Activated CD8-positive, alpha-beta T cell treated with anti-CD3 and anti-CD28 coated beads, Interleukin-2, amount 10 ng/mL, durations not matched to agents 7 days and 5 days (primary cell): ENCODE measurements around the gene FAM110A. TPM values are rescaled to one million over a fixed set of nuclear protein-coding genes. Genes with fewer than 3 reads are reported as not detected.
A peak's percentile ranks its signal among the peaks of the same experiment; 100 is the strongest.

Experiments used
- ATAC-seq: fragments of 150-1000 bp; cut with Tn5 transposase; one replicate; pipeline ENCODE4 v1.10.0; 2021; ENCODE audit warnings: moderate library complexity
- CTCF ChIA-PET: fragments of 350-600 bp; sonication (Branson Sonifier 250); formaldehyde crosslinking; loops from one replicate; lab custom pipeline; 2021; ENCODE audit warnings: antibody characterized with exemption; lab: Charles Lee
- POLR2A ChIA-PET: fragments of 350-600 bp; sonication (Branson Sonifier 250); formaldehyde crosslinking; loops from one replicate; lab custom pipeline; 2021; ENCODE audit warnings: antibody characterized with exemption; lab: Charles Lee
- DNase-seq: peaks from one replicate; pipeline ENCODE4 v3.0.0-alpha.2; 2020
- H3K27ac Mint-ChIP-seq: one replicate; pipeline ENCODE4 v1.8.0; 2021; ENCODE audit warnings: mild to moderate bottlenecking, mixed read lengths
- H3K27me3 Mint-ChIP-seq: one replicate; pipeline ENCODE4 v1.8.0; 2021; ENCODE audit warnings: low read depth, mixed read lengths
- H3K36me3 Mint-ChIP-seq: one replicate; pipeline ENCODE4 v1.8.0; 2021; ENCODE audit warnings: low read depth, mixed read lengths
- H3K4me1 Mint-ChIP-seq: one replicate; pipeline ENCODE4 v1.8.0; 2021; ENCODE audit warnings: low read depth, mixed read lengths
- H3K4me3 Mint-ChIP-seq: one replicate; pipeline ENCODE4 v1.8.0; 2021; ENCODE audit warnings: mild to moderate bottlenecking, mixed read lengths
- H3K9me3 Mint-ChIP-seq: one replicate; pipeline ENCODE4 v1.8.0; 2022; ENCODE audit warnings: mixed read lengths; ENCODE audit not compliant: insufficient read depth
- total RNA-seq, 2 experiments: library from RNA; stranded (reverse); gene quantifications; one replicate each; pipeline ENCODE4 v1.2.3, GENCODE V29; 2021

FAM110A gene
- total RNA-seq, 2 experiments from 2014 or later = 35.9 to 36.3 TPM

DNA sequence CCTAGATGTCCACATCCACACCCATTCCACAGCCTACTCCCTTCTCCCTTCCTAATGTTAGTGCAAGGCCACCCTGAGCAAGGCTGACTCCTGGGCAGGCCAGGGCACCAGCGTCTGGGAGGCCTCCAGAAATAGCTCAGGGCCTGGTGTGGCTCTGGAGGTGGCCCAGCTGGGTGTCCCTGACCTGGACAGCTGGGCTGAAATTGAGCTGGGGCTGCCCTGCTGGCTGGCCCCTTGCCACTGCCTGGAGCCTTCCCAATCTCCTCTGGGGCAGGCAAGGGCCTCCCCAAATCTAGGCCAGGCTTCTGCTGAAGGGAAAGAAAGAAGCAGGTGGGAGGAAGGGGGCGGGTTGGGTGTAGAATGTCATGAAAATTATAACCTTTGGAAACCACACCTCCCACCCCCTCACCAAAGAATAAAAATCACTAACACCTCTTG is 2.1 kb downstream of the FAM110A start:
- ATAC-seq = no peak
- H3K4me1 Mint-ChIP-seq = peaks cover 51% of the 10 kb centered on the region
- ChIA-PET POLR2A (interaction anchor here (0.8 to 1.0 kb wide), 2 partner anchors 8 to 11 kb away, joined by 3 read pairs; no protein-coding TSS in a partner anchor), CTCF (interaction anchor here (2.5 kb wide), 1 partner anchor 12 kb away, joined by 7 read pairs; no protein-coding TSS in a partner anchor)
- no peak for DNase-seq
- no peaks in the 10 kb centered on the region for H3K9me3 Mint-ChIP-seq
- H3K36me3 Mint-ChIP-seq = peaks cover 26% of the 10 kb centered on the region
- no peaks in the 10 kb centered on the region for H3K27me3 Mint-ChIP-seq
- H3K4me3 Mint-ChIP-seq = peak overlapping the region; percentile 94
- H3K27ac Mint-ChIP-seq = peak overlapping the region; percentile 66

DNA sequence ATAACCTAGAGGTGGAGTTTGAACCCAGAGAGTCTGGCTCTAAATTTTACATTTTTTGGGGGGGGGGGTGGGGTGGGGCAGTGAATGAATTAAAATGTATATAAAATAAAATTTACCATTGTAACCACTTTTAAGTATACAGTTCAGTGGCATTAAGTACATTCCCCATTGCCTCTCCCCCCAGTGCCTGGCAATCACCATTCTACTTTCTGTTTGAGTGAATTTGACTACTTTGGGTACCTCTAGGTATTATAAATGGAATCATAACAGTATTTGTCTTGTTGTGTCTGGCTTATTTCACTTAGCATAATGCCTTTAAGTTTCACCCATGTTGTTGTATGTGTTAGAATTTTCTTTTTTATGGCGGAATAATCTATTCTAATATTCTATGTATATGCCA is 2.7 kb downstream of the FAM110A start:
- H3K4me1 Mint-ChIP-seq = peaks cover 51% of the 10 kb centered on the region
- CTCF ChIA-PET = no interaction called here
- ATAC-seq (no peak), DNase-seq (no peak)
- POLR2A ChIA-PET = interaction anchor here (1.0 kb wide), 1 partner anchor 11 kb away, joined by 3 read pairs; no protein-coding TSS in a partner anchor
- peaks cover 27% of the 10 kb centered on the region for H3K36me3 Mint-ChIP-seq
- H3K27ac Mint-ChIP-seq = peak overlapping the region; percentile 49
- H3K27me3 Mint-ChIP-seq = no peaks in the 10 kb centered on the region
- no peaks in the 10 kb centered on the region for H3K9me3 Mint-ChIP-seq
- H3K4me3 Mint-ChIP-seq = no peak overlapping the region

DNA sequence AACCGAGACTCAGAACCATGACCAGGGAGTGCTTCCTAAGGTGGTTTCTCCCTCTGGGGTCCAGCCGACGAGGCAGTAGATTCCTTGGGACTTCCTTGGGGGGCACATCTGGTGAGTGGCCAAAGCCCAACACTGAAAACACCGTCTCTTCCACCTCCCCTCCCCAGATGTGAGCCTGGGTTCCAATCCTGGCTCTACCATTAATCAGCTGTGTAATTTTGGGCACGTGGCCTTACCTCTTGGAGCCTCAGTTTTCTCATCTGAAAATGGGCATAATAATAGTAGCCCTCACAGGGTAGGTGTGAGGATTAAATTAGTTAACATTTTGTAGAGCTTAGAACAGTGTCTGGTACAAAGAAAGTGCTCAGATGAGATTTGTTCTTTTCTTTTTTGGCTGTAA is 5.5 kb downstream of the FAM110A start:
- ATAC-seq (no peak), DNase-seq (no peak)
- H3K27ac Mint-ChIP-seq = no peak overlapping the region
- peaks cover 60% of the 10 kb centered on the region for H3K4me1 Mint-ChIP-seq
- ChIA-PET POLR2A (interaction anchor here (1.1 kb wide), 1 partner anchor 14 kb away, joined by 3 read pairs; no protein-coding TSS in a partner anchor), CTCF (interaction anchor here (1.0 to 1.5 kb wide), 3 partner anchors 15 to 48 kb away, joined by 3 read pairs; no protein-coding TSS in a partner anchor)
- no peaks in the 10 kb centered on the region for H3K27me3 Mint-ChIP-seq
- no peak overlapping the region for H3K4me3 Mint-ChIP-seq
- H3K9me3 Mint-ChIP-seq = no peaks in the 10 kb centered on the region
- peaks cover 30% of the 10 kb centered on the region for H3K36me3 Mint-ChIP-seq

DNA sequence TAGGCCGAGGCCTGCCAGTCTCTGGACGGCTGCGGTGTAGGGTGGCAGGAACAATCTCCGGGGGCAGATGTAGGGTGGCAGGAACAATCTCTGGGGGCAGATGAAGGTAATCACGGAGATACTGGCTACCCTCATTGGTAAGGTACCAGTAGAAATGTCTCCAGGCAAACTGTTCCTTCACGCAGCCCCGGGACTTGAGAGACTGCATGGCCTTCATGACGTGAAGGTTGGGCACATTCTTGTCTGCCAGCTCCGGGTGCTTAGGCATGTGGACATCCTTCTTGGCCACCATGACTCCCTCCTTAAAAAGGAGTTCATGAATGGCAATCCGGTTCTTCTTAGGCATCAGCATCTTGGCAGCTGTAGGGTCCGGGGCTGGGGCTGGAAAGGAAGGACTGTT is 6.1 kb downstream of the FAM110A start:
- no peak overlapping the region for H3K4me3 Mint-ChIP-seq
- DNase-seq (no peak), ATAC-seq (no peak)
- peaks cover 33% of the 10 kb centered on the region for H3K36me3 Mint-ChIP-seq
- ChIA-PET POLR2A (interaction anchor here (1.1 kb wide), 1 partner anchor 14 kb away, joined by 3 read pairs; no protein-coding TSS in a partner anchor), CTCF (interaction anchor here (1.0 kb wide), 1 partner anchor 48 kb away, joined by 3 read pairs; no protein-coding TSS in a partner anchor)
- no peaks in the 10 kb centered on the region for H3K27me3 Mint-ChIP-seq
- peaks cover 62% of the 10 kb centered on the region for H3K4me1 Mint-ChIP-seq
- H3K9me3 Mint-ChIP-seq = no peaks in the 10 kb centered on the region
- no peak overlapping the region for H3K27ac Mint-ChIP-seq

DNA sequence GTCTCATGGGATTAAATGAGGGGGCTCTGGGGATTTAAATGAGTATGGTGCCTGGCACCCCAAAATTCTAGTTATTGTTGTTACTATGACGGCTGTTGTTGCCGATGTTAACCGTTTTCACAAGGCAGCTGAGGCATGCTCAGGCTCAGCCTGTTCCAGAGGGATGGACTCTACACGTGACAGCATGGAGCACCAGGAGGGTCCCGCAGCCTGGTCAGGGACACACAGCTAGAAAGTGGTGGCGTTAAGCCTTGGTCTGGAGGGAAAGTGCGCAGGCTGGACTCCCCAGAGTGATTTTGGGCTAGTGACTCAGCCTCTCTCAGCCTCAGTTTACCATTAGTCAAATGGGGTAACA is 7.0 kb downstream of the FAM110A start:
- Mint-ChIP-seq H3K4me3 (peak overlapping the region; percentile 46), H3K27me3 (no peaks in the 10 kb centered on the region), H3K27ac (no peak overlapping the region), H3K4me1 (peaks cover 55% of the 10 kb centered on the region), H3K9me3 (no peaks in the 10 kb centered on the region), H3K36me3 (peaks cover 38% of the 10 kb centered on the region)
- ATAC-seq (no peak), DNase-seq (no peak)
- POLR2A ChIA-PET = no interaction called here
- CTCF ChIA-PET = no interaction called here

DNA sequence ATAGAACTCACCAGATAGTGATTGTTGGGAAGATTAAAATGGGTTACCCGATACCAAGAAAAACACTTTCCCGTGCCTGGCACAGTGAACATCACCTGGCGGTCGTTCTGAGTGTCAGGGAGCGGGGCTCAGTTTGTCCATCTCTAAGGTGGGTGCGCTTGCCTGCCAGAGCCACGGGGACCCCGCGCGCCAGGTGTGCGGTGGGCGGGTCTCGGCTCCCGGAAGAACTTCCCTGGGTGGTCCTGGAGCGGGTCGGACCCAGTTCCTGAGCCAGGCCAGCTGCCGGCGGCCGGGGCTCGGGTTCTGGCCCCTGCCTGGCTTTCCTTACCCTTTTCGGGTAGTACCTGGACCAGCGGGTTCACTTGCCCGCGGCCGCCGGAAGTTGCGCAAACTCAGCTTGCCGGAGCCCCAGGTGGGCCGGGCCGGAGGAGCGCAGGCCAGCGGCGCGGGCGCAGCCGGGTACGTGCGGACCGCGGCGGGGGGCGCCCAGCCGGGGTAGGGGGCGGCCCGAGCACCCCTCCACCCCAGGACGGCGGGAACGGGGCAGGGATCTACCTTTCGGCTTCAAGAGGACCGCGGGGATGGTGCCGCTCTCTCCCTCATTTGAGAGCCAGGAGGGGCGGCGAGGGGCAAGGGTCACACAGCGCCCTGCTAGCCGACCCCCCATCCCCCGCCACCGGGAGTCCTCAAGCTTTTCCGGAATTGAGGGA is 7.5 kb downstream of the FAM110A start:
- Mint-ChIP-seq H3K4me3 (peak overlapping the region; percentile 65), H3K9me3 (no peaks in the 10 kb centered on the region), H3K4me1 (peaks cover 52% of the 10 kb centered on the region), H3K36me3 (peaks cover 44% of the 10 kb centered on the region), H3K27ac (no peak overlapping the region), H3K27me3 (no peaks in the 10 kb centered on the region)
- ChIA-PET CTCF (no interaction called here), POLR2A (interaction anchor here (1.3 kb wide), 1 partner anchor 8 kb away, joined by 3 read pairs; the partner anchor contains the start of gene FAM110A)
- DNase-seq = peak; percentile 56
- ATAC-seq = no peak

DNA sequence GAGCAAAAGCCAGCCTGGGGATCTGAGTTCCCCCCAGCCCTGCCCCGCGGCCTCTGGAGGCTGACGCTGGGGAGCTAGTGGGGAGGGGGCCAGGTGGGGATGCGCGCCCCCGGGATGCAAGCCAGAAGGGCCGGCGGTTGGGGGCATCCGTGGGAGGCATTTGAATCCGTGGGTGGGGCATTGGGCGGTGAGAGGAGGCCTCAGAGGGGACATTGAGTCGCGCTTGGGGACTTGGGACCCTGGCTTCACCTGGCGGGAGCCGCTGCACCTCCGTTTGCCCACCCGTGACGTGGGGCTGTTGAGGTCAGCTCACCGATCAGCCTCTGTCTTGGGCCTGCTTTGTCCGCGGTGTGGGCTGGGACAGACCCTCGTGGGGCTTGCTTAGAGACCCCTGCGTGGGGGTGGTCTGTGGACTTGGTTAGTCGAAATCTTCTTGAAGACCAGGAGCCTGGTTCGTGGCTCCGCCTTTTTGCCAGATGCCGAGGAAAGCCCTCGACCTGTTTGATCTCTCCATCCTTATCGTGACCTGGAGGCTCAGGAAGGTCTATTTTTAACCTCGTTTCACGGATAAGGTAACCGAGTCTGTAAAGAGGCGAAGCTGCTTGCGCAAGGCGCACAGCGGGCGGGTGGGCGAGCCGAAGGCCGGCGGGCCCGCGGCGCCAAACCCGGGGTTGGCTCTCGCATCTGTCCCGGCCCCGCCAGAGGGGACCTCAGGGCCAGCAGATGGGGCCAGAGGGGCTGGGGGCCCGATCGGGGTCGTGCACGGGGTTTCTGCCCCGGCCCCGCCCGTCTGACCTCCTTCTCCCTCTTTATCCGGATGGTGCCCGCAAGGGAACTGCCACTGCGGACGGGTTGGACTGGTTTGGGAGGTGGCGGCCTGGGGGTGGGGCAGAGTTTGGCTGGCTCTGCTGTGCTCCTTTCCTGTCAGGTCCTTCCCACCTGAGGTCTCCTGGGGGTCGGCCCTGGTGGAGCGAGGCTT is 8.3 kb downstream of the FAM110A start:
- DNase-seq = no peak
- no peaks in the 10 kb centered on the region for H3K9me3 Mint-ChIP-seq
- peak overlapping the region; percentile 65 for H3K4me3 Mint-ChIP-seq
- CTCF ChIA-PET = interaction anchor here (0.6 kb wide), 1 partner anchor 8 kb away, joined by 3 read pairs; the partner anchor contains the start of gene FAM110A
- POLR2A ChIA-PET = interaction anchor here (1.3 kb wide), 1 partner anchor 9 kb away, joined by 3 read pairs; the partner anchor contains the start of gene FAM110A
- H3K36me3 Mint-ChIP-seq = peaks cover 44% of the 10 kb centered on the region
- peaks cover 53% of the 10 kb centered on the region for H3K4me1 Mint-ChIP-seq
- no peaks in the 10 kb centered on the region for H3K27me3 Mint-ChIP-seq
- no peak overlapping the region for H3K27ac Mint-ChIP-seq
- no peak for ATAC-seq

DNA sequence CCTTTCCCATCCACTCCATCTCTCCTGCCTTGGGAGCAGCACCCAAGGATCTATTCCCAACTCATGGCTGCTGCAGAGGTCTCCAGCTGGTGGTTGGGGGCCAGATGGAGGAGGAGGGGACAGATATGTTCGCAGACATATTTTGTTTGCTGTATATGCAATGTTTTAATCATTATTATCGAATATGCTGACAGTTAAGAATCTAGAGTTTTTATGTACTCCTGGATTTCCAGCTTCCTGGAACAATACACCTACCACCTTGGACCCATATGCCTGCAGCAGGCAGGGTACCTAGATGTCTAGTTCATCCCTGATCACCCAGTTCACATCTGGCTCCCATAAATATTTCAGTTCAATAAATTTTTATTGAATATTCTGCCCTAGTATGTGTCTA is 9.0 kb downstream of the FAM110A start:
- Mint-ChIP-seq H3K27ac (no peak overlapping the region), H3K36me3 (peaks cover 48% of the 10 kb centered on the region), H3K9me3 (no peaks in the 10 kb centered on the region), H3K4me1 (peaks cover 54% of the 10 kb centered on the region), H3K27me3 (no peaks in the 10 kb centered on the region), H3K4me3 (no peak overlapping the region)
- ChIA-PET POLR2A (interaction anchor here (1.3 to 6.0 kb wide), 2 partner anchors 9 kb away, joined by 3 to 46 read pairs; partner anchors contain the start of gene FAM110A), CTCF (interaction anchor here (0.6 to 1.8 kb wide), 3 partner anchors 9 to 10 kb away, joined by 3 to 5 read pairs (median 4); partner anchors contain the start of gene FAM110A)
- ATAC-seq (no peak), DNase-seq (no peak)

DNA sequence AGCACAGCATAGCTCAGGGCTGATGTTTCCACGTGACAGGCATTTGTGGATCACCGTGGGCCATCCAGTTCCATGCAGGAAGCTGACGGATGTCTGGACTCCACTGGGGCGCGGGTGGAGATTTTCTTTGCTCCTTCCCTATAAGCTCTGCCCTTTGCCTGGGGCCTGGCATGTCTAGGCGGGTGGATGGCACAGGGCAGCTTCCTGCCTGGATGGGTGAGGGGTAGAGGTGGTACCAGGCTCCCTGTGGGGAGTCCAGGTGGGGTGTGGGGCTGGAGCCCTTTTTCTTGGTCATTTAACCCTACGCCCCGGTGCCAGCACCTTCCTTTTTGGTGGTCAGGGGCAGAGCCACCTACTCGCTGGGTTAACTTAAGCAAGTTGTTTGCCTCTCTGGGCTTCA is 10.4 kb downstream of the FAM110A start:
- POLR2A ChIA-PET = interaction anchor here (0.7 to 6.0 kb wide), 4 partner anchors 9 to 431 kb away, joined by 3 to 46 read pairs (median 3); partner anchors contain the start of gene FAM110A
- DNase-seq (no peak), ATAC-seq (no peak)
- Mint-ChIP-seq H3K9me3 (no peaks in the 10 kb centered on the region), H3K36me3 (peaks cover 48% of the 10 kb centered on the region), H3K27ac (no peak overlapping the region), H3K4me1 (peaks cover 51% of the 10 kb centered on the region), H3K4me3 (peak overlapping the region; percentile 87), H3K27me3 (no peaks in the 10 kb centered on the region)
- CTCF ChIA-PET = interaction anchor here (1.0 to 1.8 kb wide), 3 partner anchors 11 to 26 kb away, joined by 3 to 5 read pairs (median 4); partner anchors contain the start of gene FAM110A

DNA sequence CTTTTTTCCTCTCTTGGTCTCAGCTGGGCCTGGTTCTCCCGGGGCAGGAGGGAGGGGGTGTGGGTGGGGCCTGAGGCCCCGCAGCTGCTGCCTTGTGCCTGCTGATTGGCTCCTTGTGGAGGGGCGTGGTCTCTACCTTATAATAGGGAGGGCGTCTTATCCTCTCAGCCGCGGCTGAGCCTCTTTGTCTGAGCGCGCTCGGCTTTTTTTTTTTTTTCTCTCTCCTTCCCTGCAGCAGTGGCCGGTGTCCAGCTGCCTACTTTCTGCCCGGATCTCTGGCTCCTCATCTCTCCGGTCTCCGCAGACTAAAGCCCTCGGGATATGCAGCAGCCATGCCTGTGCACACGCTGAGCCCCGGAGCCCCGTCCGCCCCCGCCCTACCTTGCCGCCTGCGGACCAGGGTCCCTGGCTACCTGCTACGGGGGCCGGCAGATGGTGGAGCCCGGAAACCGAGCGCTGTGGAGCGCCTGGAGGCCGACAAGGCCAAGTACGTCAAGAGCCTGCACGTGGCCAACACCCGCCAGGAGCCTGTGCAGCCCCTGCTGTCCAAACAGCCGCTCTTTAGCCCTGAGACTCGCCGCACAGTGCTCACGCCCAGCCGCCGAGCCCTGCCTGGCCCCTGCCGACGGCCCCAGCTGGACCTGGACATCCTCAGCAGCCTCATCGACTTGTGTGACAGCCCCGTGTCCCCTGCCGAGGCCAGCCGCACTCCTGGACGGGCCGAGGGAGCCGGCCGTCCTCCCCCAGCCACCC is 11.1 kb downstream of the FAM110A start:
- DNase-seq = peak; percentile 95
- Mint-ChIP-seq H3K36me3 (peaks cover 48% of the 10 kb centered on the region), H3K4me3 (peak overlapping the region; percentile 87), H3K9me3 (no peaks in the 10 kb centered on the region), H3K4me1 (peaks cover 48% of the 10 kb centered on the region), H3K27me3 (no peaks in the 10 kb centered on the region), H3K27ac (peak overlapping the region; percentile 83)
- ChIA-PET CTCF (interaction anchor here (1.0 to 1.8 kb wide), 3 partner anchors 12 to 26 kb away, joined by 3 to 4 read pairs (median 4); no protein-coding TSS in a partner anchor), POLR2A (interaction anchor here (0.7 to 6.0 kb wide), 4 partner anchors 10 to 430 kb away, joined by 3 to 46 read pairs (median 3); partner anchors contain the start of gene FAM110A)
- peak; percentile 90 for ATAC-seq
